ENCODE data around the gene LRRFIP1.
"Not testable (repeated sequence)": the region's sequence is repeated elsewhere in the genome, so short reads cannot be mapped to it uniquely, and the experiment has no call there.

The LRRFIP1 gene

DNA sequence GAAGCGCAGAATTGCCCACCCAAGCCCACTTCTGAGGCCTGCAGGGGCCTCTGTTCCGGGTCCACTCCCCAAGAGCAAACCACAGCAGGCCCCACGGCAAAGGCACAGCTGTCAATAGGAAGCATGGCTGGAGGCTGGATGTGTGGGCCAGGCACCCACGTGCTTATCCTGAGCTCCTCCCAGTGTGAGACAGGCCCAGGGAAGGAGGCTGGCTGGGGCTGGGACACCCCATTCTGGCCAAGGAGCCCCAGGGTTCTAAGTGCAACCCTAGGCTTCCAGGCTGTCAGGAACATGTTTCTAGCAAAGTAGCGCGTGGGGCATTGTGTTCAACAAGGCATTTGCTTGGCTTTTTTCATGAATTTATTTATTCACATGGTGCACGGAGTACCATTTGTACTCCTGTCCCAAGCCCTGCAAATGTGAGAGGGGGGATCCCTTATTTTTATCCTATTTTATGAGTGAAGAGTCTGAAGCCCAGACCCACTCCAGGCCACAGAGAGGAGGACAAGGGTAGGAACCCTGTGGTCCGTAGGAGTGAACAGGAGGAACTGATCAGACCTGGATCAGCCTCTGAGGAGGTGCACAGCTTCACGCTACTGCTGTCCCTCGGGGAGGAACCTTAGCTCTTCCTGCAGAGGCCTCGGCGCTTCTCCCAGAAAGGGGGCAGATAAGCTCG lies 30.7 kb upstream of the LRRFIP1 start:
- no peak overlapping the region for H3K27ac ChIP-seq
- DNase-seq (ENCODE audit: low read depth, low spot score) = no peak

GRCh38 chr2:237597196-237598145 lies 29.9 kb upstream of the LRRFIP1 start:
- DNase-seq (ENCODE audit: low read depth, low spot score) = no peak
- H3K27ac ChIP-seq = no peak overlapping the region

DNA sequence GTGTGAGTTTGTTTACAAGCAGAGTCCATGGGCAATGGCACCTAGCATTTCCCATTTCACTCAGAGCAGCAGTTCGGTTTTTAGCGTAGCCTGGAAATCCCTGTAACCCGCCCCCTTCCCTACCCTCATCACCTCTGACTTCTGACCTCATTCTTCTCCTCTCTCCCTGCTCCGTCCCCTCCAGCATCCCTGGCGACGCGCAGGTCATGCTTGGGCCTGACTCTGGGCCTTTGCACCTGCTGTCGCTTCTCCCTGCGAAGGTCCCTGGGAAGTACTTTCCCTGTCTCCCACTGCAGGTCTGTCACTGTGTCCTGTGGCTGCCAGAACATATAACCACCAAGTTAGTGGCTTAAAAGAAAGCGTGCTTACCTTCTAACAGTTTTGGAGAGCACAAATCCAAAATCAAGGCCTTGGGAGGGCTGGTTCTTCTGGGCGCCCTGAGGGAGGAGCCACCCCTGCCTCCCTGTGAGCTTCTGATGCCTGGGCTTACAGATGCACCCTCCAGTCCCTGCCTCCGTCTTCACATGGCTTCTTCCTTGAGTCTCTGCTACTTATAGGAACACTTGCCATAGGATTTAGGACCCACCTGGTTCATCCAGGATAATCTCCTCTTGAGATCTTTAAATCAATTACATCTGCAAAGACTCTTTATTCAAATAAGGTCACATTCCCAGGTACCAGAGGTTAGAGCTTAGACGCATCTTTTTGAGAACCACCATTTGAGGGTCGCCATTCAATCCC lies 28.7 kb upstream of the LRRFIP1 start:
- no peak overlapping the region for H3K27ac ChIP-seq
- no peak for DNase-seq (ENCODE audit: low read depth, low spot score)

DNA sequence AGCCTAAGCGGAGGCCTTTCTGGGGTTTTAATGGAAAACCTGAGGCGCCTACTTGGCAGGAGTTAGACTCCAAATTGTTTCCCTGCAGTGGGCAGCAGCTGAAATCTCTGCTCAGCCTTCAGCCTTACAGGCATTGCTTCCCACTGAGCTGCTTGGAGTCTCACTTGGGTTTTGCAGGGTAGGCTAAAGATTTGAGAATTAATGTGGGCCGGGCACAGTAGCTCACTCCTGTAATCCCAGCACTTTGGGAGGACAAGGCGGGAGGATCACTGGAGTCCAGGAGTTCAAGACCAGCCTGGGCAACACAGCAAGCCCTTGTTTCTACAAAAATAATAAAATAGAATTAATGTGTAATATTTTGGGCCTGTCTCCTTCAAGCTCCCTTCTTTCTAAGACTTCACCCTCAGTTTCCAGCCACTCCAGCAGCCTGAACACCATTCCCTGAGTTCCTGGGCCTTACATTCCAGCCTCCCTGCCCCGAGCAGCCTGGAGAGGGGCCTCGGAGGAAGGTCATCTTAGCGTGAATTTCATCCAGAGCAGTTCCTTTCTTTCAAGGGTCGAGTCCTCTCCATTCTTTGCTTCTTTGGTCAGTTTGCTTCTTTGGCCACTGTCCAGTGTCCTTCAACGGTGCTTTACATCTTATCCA lies 27.8 kb upstream of the LRRFIP1 start:
- H3K27ac ChIP-seq = no peak overlapping the region
- DNase-seq (ENCODE audit: low read depth, low spot score) = no peak

DNA sequence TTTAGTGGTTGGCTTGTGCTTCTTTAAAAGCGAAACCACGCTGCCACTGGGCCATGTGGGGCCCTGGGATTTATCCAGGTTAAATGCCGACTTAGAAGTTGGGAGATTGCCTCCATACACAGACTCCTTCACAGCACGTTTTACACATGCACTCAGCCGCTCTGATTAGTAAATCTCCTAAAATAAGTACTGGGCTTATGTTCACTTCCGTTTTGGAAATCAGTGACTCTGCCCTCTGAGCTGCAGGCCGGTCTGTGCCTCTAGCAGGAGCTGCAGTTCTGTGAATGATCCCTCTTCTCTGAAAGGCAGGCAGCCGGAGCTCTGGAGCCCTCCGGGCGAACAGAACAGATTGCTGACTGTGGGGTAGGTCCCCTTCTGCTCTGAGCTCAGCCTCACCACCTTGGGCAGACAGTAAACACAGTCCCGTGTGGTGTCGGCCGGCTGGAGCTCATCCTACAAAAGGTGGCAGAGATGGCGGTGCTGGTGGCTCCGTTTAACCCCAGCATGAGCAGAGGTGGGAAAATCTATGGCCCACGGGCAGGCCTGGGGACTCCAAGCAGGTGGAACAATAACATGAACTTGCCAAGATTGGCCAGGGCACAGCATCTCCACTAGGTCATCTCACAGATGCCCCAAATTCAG lies 27.1 kb upstream of the LRRFIP1 start:
- no peak overlapping the region for H3K27ac ChIP-seq
- DNase-seq (ENCODE audit: low read depth, low spot score) = no peak

GRCh38 chr2:237601453-237602116 lies 25.8 kb upstream of the LRRFIP1 start:
- DNase-seq (ENCODE audit: low read depth, low spot score) = no peak
- no peak overlapping the region for H3K27ac ChIP-seq

- H3K27ac ChIP-seq = no peak overlapping the region
- DNase-seq (ENCODE audit: low read depth, low spot score) = no peak
These were observed 25.0 kb upstream of the LRRFIP1 start for GRCh38 chr2:237602409-237602808.

DNA sequence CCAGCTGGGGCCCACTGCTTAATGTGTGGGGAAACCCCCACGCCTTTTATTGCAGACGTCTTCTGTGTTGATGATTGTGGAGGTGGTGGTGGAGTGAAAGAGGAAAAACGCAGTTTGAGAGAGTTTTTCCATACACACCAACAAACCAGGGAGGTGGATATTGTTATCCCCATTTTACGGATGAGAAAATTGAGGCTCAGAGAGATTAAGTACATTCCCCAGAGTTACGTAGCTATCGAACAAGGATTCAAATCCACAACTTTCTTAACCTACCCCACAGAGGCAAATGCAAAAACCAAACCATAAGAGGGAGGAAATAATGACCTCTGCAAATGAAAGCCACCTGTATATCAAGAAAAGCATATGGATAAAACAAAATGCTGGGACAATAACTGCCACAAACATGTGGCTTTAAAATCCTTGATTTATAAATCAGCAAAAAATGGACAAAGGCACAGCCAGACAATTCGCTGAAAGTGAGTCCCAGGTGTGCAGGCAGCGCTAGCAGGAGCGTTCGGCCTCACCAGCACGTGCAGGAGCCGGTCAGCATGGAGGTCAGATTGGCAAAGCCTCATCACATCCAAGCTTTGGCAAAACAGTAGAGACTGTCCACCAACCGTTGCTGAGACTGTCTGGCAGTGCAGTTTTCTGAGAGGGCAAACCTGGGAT lies 24.2 kb upstream of the LRRFIP1 start:
- H3K27ac ChIP-seq = no peak overlapping the region
- no peak for DNase-seq (ENCODE audit: low read depth, low spot score)

GRCh38 chr2:237603718-237604362 lies 23.5 kb upstream of the LRRFIP1 start:
- no peak for DNase-seq (ENCODE audit: low read depth, low spot score)
- no peak overlapping the region for H3K27ac ChIP-seq

DNA sequence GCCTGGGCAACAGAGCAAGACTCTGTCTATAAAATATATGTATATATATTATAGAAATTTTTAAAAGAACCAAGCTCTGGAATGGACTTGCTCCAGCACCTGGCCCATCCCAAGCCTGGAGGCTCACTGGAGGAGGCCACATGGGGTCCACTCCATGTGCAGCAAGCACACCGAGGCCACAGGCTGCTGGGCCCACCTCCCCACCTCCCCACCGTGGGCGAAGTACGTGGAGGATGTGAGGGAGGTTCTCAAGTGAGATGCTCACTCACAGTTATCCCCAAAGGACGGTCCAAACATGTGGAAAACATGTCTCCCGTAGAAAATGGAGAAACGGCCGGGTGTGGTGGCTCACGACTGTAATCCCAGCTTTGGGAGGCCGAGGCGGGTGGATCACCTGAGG lies 23.0 kb upstream of the LRRFIP1 start:
- DNase-seq (ENCODE audit: low read depth, low spot score) = no peak
- H3K27ac ChIP-seq = no peak overlapping the region

DNA sequence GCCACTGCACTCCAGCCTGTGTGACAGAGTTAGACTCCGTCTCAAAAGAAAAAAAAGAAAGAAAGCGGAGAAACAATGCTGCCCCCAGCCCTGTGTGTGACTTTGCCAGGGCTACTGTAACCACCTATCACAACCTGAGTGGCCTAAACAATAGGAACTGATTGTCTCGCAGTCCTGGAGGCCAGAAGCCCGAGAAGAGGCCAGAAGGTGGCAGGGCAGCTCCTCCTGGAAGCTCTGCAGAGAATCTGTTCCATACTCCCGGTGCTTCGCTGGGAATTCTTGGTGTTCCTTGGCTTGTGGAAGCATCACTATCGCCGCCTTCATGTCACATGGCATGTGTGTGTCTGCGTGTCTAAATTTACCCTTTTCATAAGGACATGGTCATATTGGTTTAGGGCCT lies 22.4 kb upstream of the LRRFIP1 start:
- H3K27ac ChIP-seq = no peak overlapping the region
- no peak for DNase-seq (ENCODE audit: low read depth, low spot score)

GRCh38 chr2:237606522-237606921 lies 20.9 kb upstream of the LRRFIP1 start:
- not testable (repeated sequence) for H3K27ac ChIP-seq; DNase-seq (ENCODE audit: low read depth, low spot score)

- DNase-seq (ENCODE audit: low read depth, low spot score) = no peak
- no peak overlapping the region for H3K27ac ChIP-seq
These were observed 14.6 kb upstream of the LRRFIP1 start for GRCh38 chr2:237612527-237613357.

GRCh38 chr2:237613679-237614078 lies 13.7 kb upstream of the LRRFIP1 start:
- no peak overlapping the region for H3K27ac ChIP-seq

GRCh38 chr2:237614151-237614720 lies 13.2 kb upstream of the LRRFIP1 start:
- no peak for DNase-seq (ENCODE audit: low read depth, low spot score)
- no peak overlapping the region for H3K27ac ChIP-seq

More at GRCh38 chr2:237613679-237614078, 13.7 kb upstream of the LRRFIP1 start:
- no peak for DNase-seq (ENCODE audit: low read depth, low spot score)

- no peak for DNase-seq (ENCODE audit: low read depth, low spot score)
- no peak overlapping the region for H3K27ac ChIP-seq
These were observed 11.6 kb upstream of the LRRFIP1 start for GRCh38 chr2:237615631-237616249.

DNA sequence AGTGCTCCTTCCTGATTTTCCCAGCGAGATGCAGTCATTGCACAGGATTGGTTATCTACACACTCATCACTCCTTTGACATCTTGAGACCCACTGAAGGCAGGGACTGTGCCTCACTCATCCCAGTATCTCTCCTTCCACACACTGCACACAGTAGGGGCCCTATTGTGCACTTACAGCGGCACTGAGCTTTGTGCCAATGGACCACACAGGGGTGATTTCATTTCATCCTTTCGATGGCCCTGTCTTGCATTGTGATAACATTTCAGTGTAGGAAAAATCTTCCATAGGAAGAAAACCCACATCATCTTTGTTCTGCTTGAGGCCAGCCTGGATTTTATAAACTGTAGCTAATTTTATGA lies 11.0 kb upstream of the LRRFIP1 start:
- no peak overlapping the region for H3K27ac ChIP-seq
- no peak for DNase-seq (ENCODE audit: low read depth, low spot score)

All from epithelial cell of prostate (primary cell).